RWPE2 (cell line): ENCODE measurements around the gene ZNF678.

Source experiments
- ATAC-seq: fragments of 200-7000 bp; cut with Tn5 transposase; 3 replicates; pipeline ENCODE4 v1.9.1; 2021; ENCODE audit warnings: low read depth
- DNase-seq: peaks from one replicate; pipeline ENCODE4 v3.0.0-alpha.2; 2020; ENCODE audit warnings: low spot score
- H3K27ac ChIP-seq: fragments of 450-650 bp; 2 replicates; pipeline ENCODE4 v1.5.1; 2017; ENCODE audit warnings: mild to moderate bottlenecking; ENCODE audit not compliant: poor library complexity, severe bottlenecking
- H3K27me3 ChIP-seq: fragments of 250-450 bp; sonication (Bioruptor Pico); 2 replicates; pipeline ENCODE4 v1.5.1; 2021; ENCODE audit warnings: mild to moderate bottlenecking, moderate library complexity; ENCODE audit not compliant: insufficient read depth, poor library complexity, severe bottlenecking
- H3K36me3 ChIP-seq: fragments of 250-450 bp; sonication (Bioruptor Pico); 2 replicates; pipeline ENCODE4 v1.5.1; 2020; ENCODE audit warnings: low read depth, mild to moderate bottlenecking, moderate library complexity
- H3K4me1 ChIP-seq: fragments of 250-450 bp; sonication (Bioruptor Pico); 2 replicates; pipeline ENCODE4 v1.5.1; 2021; ENCODE audit warnings: mild to moderate bottlenecking, moderate library complexity; ENCODE audit not compliant: insufficient read depth, poor library complexity, severe bottlenecking
- H3K4me3 ChIP-seq: fragments of 250-450 bp; sonication (Bioruptor Pico); 2 replicates; pipeline ENCODE4 v1.5.1; 2021; ENCODE audit warnings: mild to moderate bottlenecking, moderate library complexity; ENCODE audit not compliant: severe bottlenecking
- H3K9me3 ChIP-seq: fragments of 250-450 bp; sonication (Bioruptor Pico); 2 replicates; pipeline ENCODE4 v1.5.1; 2021; ENCODE audit warnings: mild to moderate bottlenecking, moderate library complexity; ENCODE audit not compliant: severe bottlenecking
- CTCF ChIP-seq: fragments of 450-650 bp; IDR thresholded peaks from one replicate; pipeline ENCODE4 v1.5.1; 2017; ENCODE audit warnings: mild to moderate bottlenecking, moderate library complexity; ENCODE audit not compliant: poor library complexity, severe bottlenecking

ZNF678 gene

GRCh38 chr1:227563324-227564201 is at the start of gene ZNF678:
Gene ZNF678 (plus strand): TSS chr1:227563556. CDS start chr1:227650992, 87,436 bp downstream.
- peak; percentile 94 for ATAC-seq
- no peaks in the 10 kb centered on the region for H3K36me3 ChIP-seq

GRCh38 chr1:227518876-227519275 is 44.5 kb upstream of the ZNF678 start:
- no peak overlapping the region for H3K4me3 ChIP-seq
- H3K27ac ChIP-seq, result no peak overlapping the region
- no peaks in the 10 kb centered on the region for H3K9me3 ChIP-seq
- DNase-seq (no peak), ATAC-seq (no peak)
- no peak for TF ChIP-seq CTCF
- no peaks in the 10 kb centered on the region for H3K4me1 ChIP-seq
- no peaks in the 10 kb centered on the region for H3K27me3 ChIP-seq
- H3K36me3 ChIP-seq, result no peaks in the 10 kb centered on the region

More at GRCh38 chr1:227563324-227564201, at the start of gene ZNF678:
- peak; percentile 83 for DNase-seq
- Histone ChIP-seq H3K9me3 (no peaks in the 10 kb centered on the region), H3K27ac (peak within 1 kb of the TSS; percentile 59), H3K4me1 (no peaks in the 10 kb centered on the region), H3K4me3 (peak within 1 kb of the TSS; percentile 47), H3K27me3 (no peaks in the 10 kb centered on the region)
- TF ChIP-seq CTCF, result no peak

- H3K27ac ChIP-seq, result no peak overlapping the region
- DNase-seq (no peak), ATAC-seq (no peak)
- no peak overlapping the region for H3K4me3 ChIP-seq
- H3K4me1 ChIP-seq, result no peaks in the 10 kb centered on the region
- TF ChIP-seq CTCF, result no peak
- H3K27me3 ChIP-seq, result no peaks in the 10 kb centered on the region
- no peaks in the 10 kb centered on the region for H3K9me3 ChIP-seq
- H3K36me3 ChIP-seq, result no peaks in the 10 kb centered on the region
Observed at GRCh38 chr1:227521782-227522181, 41.6 kb upstream of the ZNF678 start.

GRCh38 chr1:227526524-227526923 is 36.8 kb upstream of the ZNF678 start:
- Histone ChIP-seq H3K27me3 (no peaks in the 10 kb centered on the region), H3K4me3 (no peak overlapping the region), H3K4me1 (no peaks in the 10 kb centered on the region), H3K9me3 (no peaks in the 10 kb centered on the region), H3K27ac (no peak overlapping the region), H3K36me3 (no peaks in the 10 kb centered on the region)
- no peak for DNase-seq
- TF ChIP-seq CTCF, result no peak
- ATAC-seq, result no peak

DNA sequence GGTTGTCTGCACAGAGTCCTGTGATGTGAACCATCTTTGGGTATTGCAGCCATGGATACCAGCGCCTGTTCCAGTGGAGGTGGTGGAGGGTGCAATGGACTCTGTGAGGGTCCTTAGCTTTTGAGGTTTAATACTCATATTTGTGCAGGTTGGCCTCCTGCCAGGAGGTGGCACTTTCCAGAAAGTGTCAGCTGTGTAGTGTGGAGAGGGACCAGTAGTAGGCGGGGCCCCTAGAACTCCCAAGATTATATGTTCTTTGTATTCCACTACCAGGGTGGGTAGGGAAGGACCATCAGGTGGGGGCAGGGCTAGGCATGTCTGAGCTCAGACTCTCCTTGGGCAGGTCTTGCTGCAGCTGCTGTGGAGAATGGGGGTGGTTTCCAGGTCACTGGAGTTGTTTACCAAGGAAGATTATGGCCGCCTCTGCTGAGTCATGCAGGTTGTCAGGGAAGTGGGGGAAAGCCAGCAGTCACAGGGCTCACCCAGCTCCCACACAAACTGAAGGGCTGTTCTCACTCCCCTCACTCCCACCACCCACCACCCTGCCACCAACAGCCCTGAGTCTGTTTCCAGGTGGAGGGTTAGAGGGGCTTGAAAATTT is 31.2 kb upstream of the ZNF678 start:
- no peak for TF ChIP-seq CTCF
- Histone ChIP-seq H3K9me3 (no peaks in the 10 kb centered on the region), H3K4me3 (no peak overlapping the region), H3K27me3 (no peaks in the 10 kb centered on the region), H3K4me1 (no peaks in the 10 kb centered on the region), H3K27ac (no peak overlapping the region), H3K36me3 (no peaks in the 10 kb centered on the region)
- no peak for ATAC-seq
- no peak for DNase-seq
